GM13977 (cell line): Measurements from ENCODE around the gene ACD.

Source experiments
- DNase-seq: peaks from one replicate; pipeline ENCODE4 v3.0.0; 2012; ENCODE audit warnings: low spot score
- CTCF ChIP-seq: IDR thresholded peaks from 2 replicates; pipeline ENCODE4 v1.5.1; 2012; ENCODE audit warnings: mild to moderate bottlenecking, control low read depth; ENCODE audit not compliant: insufficient read depth; ENCODE audit errors: extremely low read depth, missing control alignments
- in situ Hi-C: fragments of 300-500 bp; cut with MboI; formaldehyde crosslinking; loops from one replicate; pipeline ENCODE4 v1.12.0; 2022; ENCODE audit warnings: low sequenced_read_pairs, low pct_unique_long_range_greater_than_20kb, mixed read lengths, inconsistent platforms; ENCODE audit not compliant: unreplicated experiment

ACD gene

GRCh38 chr16:67663877-67664222 is 3.8 kb upstream of the ACD start:
- in situ Hi-C loops = no loop called here
- no peak for DNase-seq
- no peak for TF ChIP-seq CTCF

GRCh38 chr16:67663151-67663876 is 3.3 kb upstream of the ACD start:
- in situ Hi-C loops = no loop called here
- no peak for DNase-seq
- peak; percentile 44 for TF ChIP-seq CTCF

GRCh38 chr16:67662653-67663010 is 2.6 kb upstream of the ACD start:
- TF ChIP-seq CTCF = no peak
- DNase-seq = no peak
- in situ Hi-C loops = no loop called here

GRCh38 chr16:67661886-67662652 is 2.0 kb upstream of the ACD start:
- no peak for DNase-seq
- no peak for TF ChIP-seq CTCF
- in situ Hi-C loops = no loop called here

GRCh38 chr16:67661101-67661761 is 1.2 kb upstream of the ACD start:
- in situ Hi-C loops = no loop called here
- no peak for DNase-seq
- TF ChIP-seq CTCF = no peak

GRCh38 chr16:67660564-67661028 is 536 bp upstream of the ACD start, which contains the start of gene PARD6A:
Gene PARD6A, plus strand, starts transcription at chr16:67660960. Its CDS starts 79 bp downstream, at chr16:67661039.
- peak; percentile 100 for DNase-seq
- in situ Hi-C loops = no loop called here
- no peak for TF ChIP-seq CTCF
